Upper lobe of right lung (tissue), 1 donor: ENCODE data around the gene PCMTD2. TPM values are rescaled to one million over a fixed set of nuclear protein-coding genes. Genes with fewer than 3 reads are reported as not detected.
A peak's percentile ranks its signal among the peaks of the same experiment; 100 is the strongest.

Experiments used
- ATAC-seq: fragments of 200-7000 bp; cut with Tn5 transposase; one replicate; pipeline ENCODE4 v1.9.1; 2020; ENCODE audit warnings: mild to moderate bottlenecking, moderate library complexity
- DNase-seq: peaks from one replicate; pipeline ENCODE4 v3.0.0-alpha.2; 2020
- H3K27ac ChIP-seq: fragments of 200-600 bp; one replicate; pipeline ENCODE4 v1.8.0; 2022
- H3K27me3 ChIP-seq: fragments of 200-600 bp; one replicate; pipeline ENCODE4 v1.8.0; 2022; ENCODE audit warnings: mild to moderate bottlenecking
- H3K36me3 ChIP-seq: fragments of 200-600 bp; one replicate; pipeline ENCODE4 v1.8.0; 2022
- H3K4me1 ChIP-seq: fragments of 200-600 bp; one replicate; pipeline ENCODE4 v1.8.0; 2022
- H3K4me3 ChIP-seq: fragments of 200-600 bp; one replicate; pipeline ENCODE4 v1.8.0; 2022; ENCODE audit warnings: mild to moderate bottlenecking
- H3K9me3 ChIP-seq: fragments of 200-600 bp; one replicate; pipeline ENCODE4 v1.8.0; 2022
- CTCF ChIP-seq: fragments of 200-600 bp; IDR thresholded peaks from one replicate; pipeline ENCODE4 v1.8.0; 2022; ENCODE audit warnings: antibody characterized with exemption
- intact Hi-C: fragments of 100-400 bp; cut with DNase I; formaldehyde crosslinking; loops from one replicate; pipeline ENCODE4 v1.11.0; 2022
- total RNA-seq: library from RNA; stranded (reverse); fragmentation: NEBNext Ultra II Directional; extraction: Animal tissue kit (Norgen Biotek cat#: 25700); gene quantifications from one replicate; pipeline ENCODE4 v1.2.1, GENCODE V29; 2021
- donor health status: DM: no; HTN: yes; CAD: no; lungs with severe emphysema.

The PCMTD2 gene
- total RNA-seq, 1 donor from 2014 or later: 58.8 TPM

DNA sequence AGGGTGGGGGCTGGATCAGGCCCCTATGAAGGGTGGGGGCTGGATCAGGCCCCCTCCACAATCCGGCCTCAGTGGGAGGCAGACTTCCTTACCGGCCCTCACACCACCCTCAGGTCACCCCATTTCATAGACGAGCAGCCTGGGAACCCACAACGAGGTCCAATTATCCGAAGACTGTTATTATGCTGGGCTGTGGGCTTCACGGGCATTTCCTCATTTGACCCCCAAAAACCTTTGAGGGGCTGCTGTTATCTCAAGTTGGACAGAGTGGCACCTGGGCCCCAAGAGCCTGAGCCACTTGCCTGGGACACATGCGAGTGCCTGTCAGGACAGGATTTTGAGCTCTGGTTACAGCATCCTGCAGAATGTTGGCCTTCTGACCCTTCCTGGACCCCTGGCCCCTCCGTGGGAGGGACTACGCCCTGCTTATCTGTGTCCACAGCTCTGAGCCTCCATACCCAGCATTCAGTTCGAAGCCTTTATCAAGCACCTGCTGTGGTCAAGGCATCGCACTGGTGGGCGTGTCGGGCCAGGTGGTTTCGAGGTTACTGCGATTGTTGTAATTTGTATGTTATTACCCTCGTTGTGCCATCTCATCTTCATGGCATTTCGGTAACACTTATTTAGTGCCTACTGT is 34.5 kb upstream of the PCMTD2 start:
- intact Hi-C loops: no loop called here
- no peak for TF ChIP-seq CTCF
- Histone ChIP-seq H3K27me3 (no peaks in the 10 kb centered on the region), H3K4me1 (peaks cover 29% of the 10 kb centered on the region), H3K27ac (no peak overlapping the region), H3K9me3 (no peaks in the 10 kb centered on the region), H3K36me3 (no peaks in the 10 kb centered on the region), H3K4me3 (no peak overlapping the region)
- no peak for ATAC-seq
- no peak for DNase-seq

- intact Hi-C loops: no loop called here
- Histone ChIP-seq H3K9me3 (no peaks in the 10 kb centered on the region), H3K36me3 (no peaks in the 10 kb centered on the region), H3K4me3 (no peak overlapping the region), H3K27me3 (no peaks in the 10 kb centered on the region), H3K4me1 (peaks cover 29% of the 10 kb centered on the region), H3K27ac (no peak overlapping the region)
- peak; percentile 8 for ATAC-seq
- no peak for DNase-seq
- TF ChIP-seq CTCF: no peak
Measured at GRCh38 chr20:64222291-64222735, 33.2 kb upstream of the PCMTD2 start.

GRCh38 chr20:64222851-64223525 is 32.6 kb upstream of the PCMTD2 start:
- no peaks in the 10 kb centered on the region for H3K27me3 ChIP-seq
- DNase-seq: no peak
- no peak for TF ChIP-seq CTCF
- H3K27ac ChIP-seq: no peak overlapping the region
- H3K4me1 ChIP-seq: peaks cover 29% of the 10 kb centered on the region
- ATAC-seq: peak; percentile 15
- no peak overlapping the region for H3K4me3 ChIP-seq
- intact Hi-C loops: no loop called here
- H3K36me3 ChIP-seq: no peaks in the 10 kb centered on the region
- H3K9me3 ChIP-seq: no peaks in the 10 kb centered on the region

- Histone ChIP-seq H3K4me1 (peaks cover 29% of the 10 kb centered on the region), H3K9me3 (no peaks in the 10 kb centered on the region), H3K4me3 (no peak overlapping the region), H3K27me3 (no peaks in the 10 kb centered on the region), H3K36me3 (no peaks in the 10 kb centered on the region), H3K27ac (no peak overlapping the region)
- ATAC-seq (peak; percentile 42), DNase-seq (no peak)
- intact Hi-C loops: no loop called here
- no peak for TF ChIP-seq CTCF
Measured at GRCh38 chr20:64223526-64224067, 32.0 kb upstream of the PCMTD2 start.

DNA sequence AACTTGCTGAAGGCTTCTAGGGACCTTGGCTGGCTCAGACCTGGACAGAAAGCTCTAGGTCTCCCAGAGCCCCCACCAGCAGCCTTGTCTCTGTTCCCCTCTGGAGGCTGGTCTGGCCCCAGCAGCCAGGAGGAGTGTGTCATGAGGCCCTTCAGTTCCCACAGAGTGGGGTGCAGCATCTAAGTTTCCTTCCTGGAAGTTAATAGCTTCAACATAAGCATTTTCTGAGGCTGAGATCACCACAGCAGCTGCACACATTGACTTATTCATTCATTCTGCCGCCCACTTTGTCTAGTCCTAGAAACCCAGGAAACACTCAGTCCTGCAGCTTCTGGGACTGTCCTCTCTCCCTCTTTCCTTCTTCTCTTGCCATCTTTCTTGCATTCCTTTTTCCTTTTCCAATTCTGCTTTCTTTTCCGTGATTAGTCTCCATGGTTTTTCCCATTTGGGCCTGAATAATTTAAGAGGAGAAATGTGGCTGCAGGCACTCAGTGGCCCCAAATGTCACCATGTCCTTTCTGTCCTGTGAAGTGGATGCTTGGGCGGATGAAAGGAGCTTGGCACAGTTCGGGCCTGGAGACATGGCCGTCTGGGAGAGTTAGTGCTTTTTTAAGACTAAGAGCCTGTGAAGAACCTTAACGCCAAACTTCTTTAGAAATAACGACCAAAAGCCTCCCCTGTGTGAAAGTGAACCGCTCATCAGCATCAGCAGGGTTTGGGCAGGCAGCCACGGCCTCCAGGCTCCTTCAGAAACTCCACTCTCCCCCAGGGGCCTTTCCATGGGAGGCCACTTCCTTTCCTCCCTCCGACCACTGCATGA is 31.0 kb upstream of the PCMTD2 start:
- no peak for TF ChIP-seq CTCF
- no peak overlapping the region for H3K4me3 ChIP-seq
- ATAC-seq (no peak), DNase-seq (no peak)
- H3K9me3 ChIP-seq: no peaks in the 10 kb centered on the region
- no peak overlapping the region for H3K27ac ChIP-seq
- peaks cover 29% of the 10 kb centered on the region for H3K4me1 ChIP-seq
- H3K27me3 ChIP-seq: no peaks in the 10 kb centered on the region
- intact Hi-C loops: no loop called here
- no peaks in the 10 kb centered on the region for H3K36me3 ChIP-seq
